Measurements from ENCODE around the gene ROPN1B.
"Not testable (repeated sequence)": the region's sequence is repeated elsewhere in the genome, so short reads cannot be mapped to it uniquely, and the experiment has no call there.

ROPN1B gene

GRCh38 chr3:125968701-125969592 lies at the start of gene ROPN1B:
TSS of gene ROPN1B (plus strand) at chr3:125969178. CDS start at chr3:125972055, 2,877 bp downstream.
- DNase-seq: not testable (repeated sequence)

- DNase-seq: not testable (repeated sequence)
These were observed 48.8 kb upstream of the ROPN1B start for GRCh38 chr3:125920191-125920590.

DNA sequence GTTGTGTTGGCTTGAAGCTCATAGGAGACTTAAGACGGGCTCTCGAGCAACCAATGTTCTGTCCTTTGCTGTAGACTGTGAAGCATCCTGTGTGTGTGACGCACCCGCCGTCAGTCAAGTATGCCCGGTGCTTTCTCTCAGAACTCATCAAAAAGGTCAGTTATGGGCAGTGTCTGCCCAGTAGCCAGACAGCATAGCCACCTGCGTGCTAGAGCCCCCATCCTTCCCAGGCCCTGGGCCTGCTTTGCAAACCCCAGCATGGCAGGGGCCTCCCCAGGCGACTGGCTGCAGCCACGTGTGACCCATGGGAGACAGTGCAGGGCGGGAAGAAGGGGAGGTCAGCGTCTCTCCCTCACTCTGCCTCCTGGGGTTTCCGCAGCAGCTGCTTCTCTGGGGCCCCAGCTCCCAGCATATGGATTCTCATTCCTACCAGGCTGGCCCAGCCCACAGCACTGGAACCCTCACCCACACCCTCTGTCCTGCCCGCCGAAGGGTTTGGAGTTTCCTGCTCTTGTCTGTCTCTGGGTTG lies 48.2 kb upstream of the ROPN1B start:
- DNase-seq: not testable (repeated sequence)

DNA sequence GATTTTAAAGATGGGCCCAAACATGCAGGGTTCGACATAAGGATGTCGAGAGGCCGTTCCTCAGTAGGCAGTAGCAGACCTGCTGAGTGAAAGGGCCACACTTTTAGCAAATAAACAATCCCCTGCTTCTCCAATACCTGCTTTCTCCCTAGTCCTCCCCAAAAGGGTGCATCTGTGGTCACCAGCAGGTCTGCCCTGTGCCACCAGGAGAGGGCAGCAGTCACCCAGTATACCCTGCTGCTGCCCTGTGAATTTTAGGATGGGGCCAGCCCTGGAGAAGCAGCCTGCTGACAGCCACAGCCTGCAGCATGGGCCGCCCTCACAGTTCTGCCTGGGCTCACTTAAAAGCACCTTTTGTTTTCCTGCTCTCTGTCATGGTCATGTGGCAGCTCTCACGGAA lies 47.3 kb upstream of the ROPN1B start:
- DNase-seq: peak; percentile 58

DNA sequence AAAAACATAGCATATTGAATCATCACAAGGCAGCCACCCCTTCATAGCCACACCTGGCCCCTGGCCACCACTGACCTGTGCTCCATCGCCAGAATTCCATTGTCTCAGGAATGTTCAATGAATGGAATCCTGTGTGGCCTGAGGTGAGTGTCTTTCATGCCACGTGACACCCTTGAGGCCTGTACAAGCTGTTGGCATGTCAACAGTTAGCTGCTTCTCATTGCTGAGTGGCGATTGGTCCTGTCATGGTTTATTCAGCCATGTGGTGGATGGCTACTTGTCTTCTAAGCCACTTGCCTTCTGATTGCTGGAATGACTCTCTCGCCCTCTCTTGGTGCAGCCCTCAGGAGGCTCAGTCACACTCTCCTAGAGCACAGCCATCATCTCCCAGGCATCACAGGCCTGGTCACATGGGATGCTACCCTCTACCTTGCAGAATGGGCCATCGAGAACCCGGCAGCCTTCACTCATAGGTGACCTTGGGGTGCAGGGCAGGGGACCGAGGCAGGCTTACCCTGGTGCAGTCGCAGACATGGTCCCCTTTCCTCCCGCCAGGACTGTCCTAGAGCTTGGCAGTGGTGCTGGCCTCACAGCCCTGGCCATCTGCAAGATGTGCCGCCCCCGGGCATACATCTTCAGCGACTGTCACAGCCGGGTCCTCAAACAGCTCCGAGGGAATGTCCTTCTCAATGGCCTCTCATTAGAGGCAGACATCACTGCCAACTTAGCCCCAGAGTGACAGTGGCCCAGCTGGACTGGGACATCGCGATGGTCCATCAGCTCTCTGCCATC lies 45.5 kb upstream of the ROPN1B start:
- DNase-seq: not testable (repeated sequence)

GRCh38 chr3:125924276-125924675 lies 44.7 kb upstream of the ROPN1B start:
- not testable (repeated sequence) for DNase-seq

GRCh38 chr3:125925727-125926126 lies 43.3 kb upstream of the ROPN1B start:
- not testable (repeated sequence) for DNase-seq

- DNase-seq: peak; percentile 64
These were observed 40.0 kb upstream of the ROPN1B start for GRCh38 chr3:125928771-125929545.

GRCh38 chr3:125929765-125930164 lies 39.2 kb upstream of the ROPN1B start:
- DNase-seq: not testable (repeated sequence)

DNA sequence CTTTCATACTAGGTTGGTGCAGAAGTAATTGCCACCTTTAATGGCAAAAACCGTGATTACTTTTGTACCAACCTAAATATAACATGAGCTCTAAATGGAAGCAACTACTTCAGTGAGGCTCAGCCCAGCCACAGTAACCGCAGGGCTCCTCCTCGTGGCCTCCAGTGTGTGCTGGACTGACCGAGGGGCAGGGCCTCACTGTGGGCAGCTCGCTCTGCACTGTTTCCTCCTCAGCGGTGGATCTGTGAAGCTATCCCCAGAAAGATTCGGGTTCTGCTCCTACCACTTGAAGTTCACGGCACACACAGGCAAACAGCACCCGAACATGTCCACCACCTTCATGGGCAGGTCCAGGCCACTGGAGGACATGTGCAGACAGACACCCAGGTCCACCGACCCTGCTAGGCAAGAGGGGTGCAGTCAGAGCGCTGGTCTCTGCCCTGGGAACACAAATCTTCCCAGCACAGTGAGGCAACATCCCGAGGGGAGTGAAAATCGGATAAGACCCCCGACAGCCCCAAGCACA lies 37.6 kb upstream of the ROPN1B start:
- DNase-seq: not testable (repeated sequence)

- not testable (repeated sequence) for DNase-seq
These were observed 35.4 kb upstream of the ROPN1B start for GRCh38 chr3:125933397-125934173.

DNA sequence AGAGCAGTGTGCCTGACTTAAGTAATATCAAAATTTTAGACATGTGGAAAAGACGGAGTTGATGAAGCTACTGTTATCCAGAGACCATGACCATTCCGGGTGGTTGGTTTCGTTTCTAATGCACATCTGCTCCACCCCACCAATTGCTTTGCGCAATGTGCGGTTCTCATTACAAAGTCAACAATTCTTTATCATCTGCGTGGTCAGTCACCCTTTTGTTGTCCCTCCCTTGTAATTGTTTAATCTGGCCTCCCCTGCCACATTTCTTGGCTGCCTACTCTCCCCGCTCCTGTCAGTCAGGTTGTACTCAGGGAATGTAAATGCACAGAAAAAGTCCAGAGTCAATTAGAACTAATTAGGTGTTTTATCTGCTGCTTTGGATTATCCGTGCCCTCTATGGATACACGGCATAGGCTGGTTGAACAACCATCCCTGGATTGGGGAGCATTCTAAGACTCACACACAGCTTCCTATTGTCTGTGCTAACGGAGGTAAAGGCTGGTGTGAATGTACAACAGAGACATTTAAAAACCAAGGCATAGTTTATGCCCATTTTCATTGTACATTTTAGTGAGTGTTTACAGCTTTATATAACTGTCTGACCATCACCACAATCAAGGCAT lies 33.6 kb upstream of the ROPN1B start:
- DNase-seq: not testable (repeated sequence)

GRCh38 chr3:125936210-125936815 lies 32.7 kb upstream of the ROPN1B start:
- DNase-seq: peak; percentile 20

GRCh38 chr3:125936891-125937290 lies 32.1 kb upstream of the ROPN1B start:
- not testable (repeated sequence) for DNase-seq

DNA sequence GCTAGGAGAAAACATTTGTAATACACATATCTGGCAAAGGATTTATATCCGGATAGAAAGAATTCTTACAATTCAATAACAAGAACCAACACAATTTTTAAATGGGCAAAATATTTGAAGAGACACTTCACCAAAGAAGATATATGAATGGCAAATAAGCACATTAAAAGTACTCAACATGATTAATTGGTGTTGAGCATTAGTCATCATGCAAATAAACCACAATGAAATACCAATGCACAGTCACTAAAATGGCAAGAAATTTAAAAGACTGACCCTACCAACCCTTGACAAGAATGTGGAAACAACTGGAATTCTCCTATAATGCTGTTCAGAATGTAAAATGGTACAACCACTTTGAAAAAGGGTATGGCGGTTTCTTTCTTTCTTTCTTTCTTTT lies 21.2 kb upstream of the ROPN1B start:
- not testable (repeated sequence) for DNase-seq

GRCh38 chr3:125948901-125949300 lies 20.1 kb upstream of the ROPN1B start:
- DNase-seq: peak; percentile 39

- not testable (repeated sequence) for DNase-seq
These were observed 17.8 kb upstream of the ROPN1B start for GRCh38 chr3:125951176-125951575.

GRCh38 chr3:125957020-125957419 lies 12.0 kb upstream of the ROPN1B start:
- DNase-seq: not testable (repeated sequence)

DNA sequence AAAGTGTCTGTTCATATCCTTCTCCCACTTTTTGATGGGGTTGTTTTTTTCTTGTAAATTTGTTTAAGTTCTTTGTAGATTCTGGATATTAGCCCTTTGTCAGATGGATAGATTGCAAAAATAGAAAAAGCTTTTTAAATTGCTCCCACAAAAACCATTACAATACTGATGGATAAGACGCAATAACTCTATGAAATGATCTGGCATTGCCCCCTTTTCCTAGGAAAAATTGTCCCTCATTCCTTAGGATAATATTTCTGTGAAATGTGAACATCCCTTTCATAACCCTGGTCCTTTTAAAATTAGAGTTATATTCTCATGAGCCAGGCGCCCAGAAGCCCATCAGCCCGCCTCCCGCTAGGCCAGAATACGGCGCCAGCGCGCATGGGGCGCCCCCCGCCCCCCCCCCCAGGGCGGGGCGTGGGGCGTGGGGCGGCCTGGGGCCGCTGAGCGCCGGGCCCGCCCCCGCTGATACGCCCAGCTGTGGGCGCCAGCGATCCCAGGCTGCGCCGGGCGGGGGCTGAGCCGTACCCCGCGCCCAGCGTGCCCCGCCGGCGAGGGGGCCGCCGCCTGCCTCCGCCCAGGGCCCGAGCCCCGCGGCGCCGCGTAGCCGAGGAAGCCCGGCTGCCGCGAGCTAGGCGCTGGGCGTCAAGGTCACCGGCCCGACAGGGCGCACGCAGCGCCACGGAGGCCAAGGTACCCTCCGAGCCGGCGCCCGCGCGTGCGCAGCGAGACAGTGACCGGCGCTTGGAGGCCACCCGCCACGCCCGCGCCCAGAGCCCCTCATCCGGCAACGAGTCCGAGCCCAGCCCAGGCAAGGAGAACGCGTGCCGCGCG lies 11.1 kb upstream of the ROPN1B start:
- no peak for DNase-seq
